Measurements from ENCODE around the gene GULP1.

- TF ChIP-seq CTCF (IDR thresholded peaks at IDR 0.05) (no peak), POLR2A (IDR thresholded peaks at IDR 0.05) (no peak)
Observed at GRCh38 chr2:188485496-188485895, 193.8 kb downstream of the GULP1 start.
